ENCODE data around the gene SERINC2.

- TF ChIP-seq JUNB (IDR thresholded peaks at IDR 0.05; ENCODE audit: unreplicated experiment) (no peak), CTCF (conservative IDR thresholded peaks at IDR 0.05; ENCODE audit: low read depth in 2 of 2) (no peak), REST (IDR thresholded peaks at IDR 0.05; ENCODE audit: unreplicated experiment) (no peak), EZH2 (IDR thresholded peaks at IDR 0.05; ENCODE audit: low read depth, unreplicated experiment) (no peak), POLR2AphosphoS5 (IDR thresholded peaks at IDR 0.05; ENCODE audit: low read depth) (peak; percentile 75; the same call in 1 of the 2 replicates), EZH2phosphoT487 (IDR thresholded peaks at IDR 0.05; ENCODE audit: unreplicated experiment) (no peak), ZNF114 (CRISPR knock-in tag; IDR thresholded peaks at IDR 0.05) (no peak), ETS1 (IDR thresholded peaks at IDR 0.05) (no peak), ZNF462 (CRISPR knock-in tag; IDR thresholded peaks at IDR 0.05) (no peak), CREB1 (CRISPR knock-in tag; IDR thresholded peaks at IDR 0.05; ENCODE audit: low read depth) (no peak)
These were observed at the start of gene SERINC2 for GRCh38 chr1:31412732-31413404.

Data from GM23338 (cell line).